WTC11 (cell line): ENCODE data around the gene HNRNPAB. TPM values are rescaled to one million over a fixed set of nuclear protein-coding genes. Genes with fewer than 3 reads are reported as not detected.

ENCODE experiments used
- ATAC-seq: fragments of 200-7000 bp; cut with Tn5 transposase; 2 replicates; pipeline ENCODE4 v1.10.0; 2021; ENCODE audit warnings: mild to moderate bottlenecking, moderate library complexity
- CTCF ChIA-PET: fragments of 300-600 bp; sonication (Branson Sonifier 250); formaldehyde crosslinking; loops from one replicate; lab custom pipeline; 2021; ENCODE audit warnings: antibody characterized with exemption; lab: Charles Lee
- POLR2A ChIA-PET: fragments of 350-600 bp; sonication (Branson Sonifier 250); formaldehyde crosslinking; loops from one replicate; lab custom pipeline; 2021; ENCODE audit warnings: antibody characterized with exemption; lab: Charles Lee
- DNase-seq: peaks from one replicate; pipeline ENCODE4 v3.0.0; 2021; ENCODE audit warnings: low spot score
- H3K27ac Mint-ChIP-seq: 2 replicates; pipeline ENCODE4 v1.8.0; 2021; ENCODE audit warnings: mixed read lengths
- H3K27me3 Mint-ChIP-seq: 2 replicates; pipeline ENCODE4 v1.8.0; 2021; ENCODE audit warnings: low read depth, mild to moderate bottlenecking, moderate library complexity, mixed read lengths
- H3K36me3 Mint-ChIP-seq: 2 replicates; pipeline ENCODE4 v1.8.0; 2021; ENCODE audit warnings: mixed read lengths
- H3K4me1 Mint-ChIP-seq: 2 replicates; pipeline ENCODE4 v1.8.0; 2022; ENCODE audit warnings: mixed read lengths
- H3K4me3 Mint-ChIP-seq: 2 replicates; pipeline ENCODE4 v1.8.0; 2021; ENCODE audit warnings: mild to moderate bottlenecking, moderate library complexity, mixed read lengths
- H3K9me3 Mint-ChIP-seq: 2 replicates; pipeline ENCODE4 v1.8.0; 2021; ENCODE audit warnings: mixed read lengths
- ELF4 ChIP-seq: sonication (generic); formaldehyde crosslinking; IDR thresholded peaks from 2 replicates; pipeline ENCODE4 v1.8.1; 2022; ENCODE audit warnings: low read depth, mild to moderate bottlenecking, moderate library complexity, missing genetic modification reagents
- FOXP1 ChIP-seq: sonication (generic); formaldehyde crosslinking; IDR thresholded peaks from 2 replicates; pipeline ENCODE4 v1.8.0; 2022; ENCODE audit warnings: missing genetic modification reagents, mild to moderate bottlenecking, moderate library complexity, borderline replicate concordance
- HMGXB4 ChIP-seq: sonication (generic); formaldehyde crosslinking; IDR thresholded peaks from 2 replicates; pipeline ENCODE4 v1.8.1; 2023; ENCODE audit warnings: mild to moderate bottlenecking, moderate library complexity, missing genetic modification reagents
- JUN ChIP-seq: sonication (generic); formaldehyde crosslinking; IDR thresholded peaks from 2 replicates; pipeline ENCODE4 v1.8.0; 2023; ENCODE audit warnings: mild to moderate bottlenecking, missing genetic modification reagents
- MYBL2 ChIP-seq: sonication (generic); formaldehyde crosslinking; IDR thresholded peaks from 2 replicates; pipeline ENCODE4 v1.8.1; 2023; ENCODE audit warnings: mild to moderate bottlenecking, moderate library complexity, missing genetic modification reagents
- NFYB ChIP-seq: sonication (generic); formaldehyde crosslinking; conservative IDR thresholded peaks from 2 replicates; pipeline ENCODE4 v1.8.0; 2022; ENCODE audit warnings: low read depth, missing genetic modification reagents
- RELA ChIP-seq: sonication (generic); formaldehyde crosslinking; IDR thresholded peaks from 2 replicates; pipeline ENCODE4 v1.8.1; 2022; ENCODE audit warnings: missing genetic modification reagents, mild to moderate bottlenecking, borderline replicate concordance
- SMAD4 ChIP-seq: sonication (generic); formaldehyde crosslinking; IDR thresholded peaks from 2 replicates; pipeline ENCODE4 v1.8.0; 2022; ENCODE audit warnings: mild to moderate bottlenecking, missing genetic modification reagents
- SP1 ChIP-seq: sonication (generic); formaldehyde crosslinking; conservative IDR thresholded peaks from 2 replicates; pipeline ENCODE4 v1.8.1; 2022; ENCODE audit warnings: missing genetic modification reagents
- TEAD1 ChIP-seq: sonication (generic); formaldehyde crosslinking; IDR thresholded peaks from 2 replicates; pipeline ENCODE4 v1.8.0; 2022; ENCODE audit warnings: mild to moderate bottlenecking, missing genetic modification reagents
- USF2 ChIP-seq: sonication (generic); formaldehyde crosslinking; IDR thresholded peaks from 2 replicates; pipeline ENCODE4 v1.8.1; 2023; ENCODE audit warnings: mild to moderate bottlenecking, missing genetic modification reagents, moderate library complexity
- ZNF121 ChIP-seq: sonication (generic); formaldehyde crosslinking; IDR thresholded peaks from 2 replicates; pipeline ENCODE4 v1.8.0; 2023; ENCODE audit warnings: missing genetic modification reagents
- ZNF671 ChIP-seq: fragments of 250-450 bp; sonication (Bioruptor Pico); IDR thresholded peaks from 2 replicates; pipeline ENCODE4 v1.8.0; 2021; ENCODE audit warnings: mild to moderate bottlenecking
- total RNA-seq: library from RNA; stranded (reverse); gene quantifications from 3 replicates; pipeline ENCODE4 v1.2.3, GENCODE V29; 2021
- TF ChIP-seq, protein P1 (sequence below): sonication (generic); formaldehyde crosslinking; IDR thresholded peaks from 2 replicates; pipeline ENCODE4 v1.8.0; 2022; ENCODE audit warnings: mild to moderate bottlenecking, missing genetic modification reagents
- TF ChIP-seq, protein P2 (sequence below): sonication (generic); formaldehyde crosslinking; IDR thresholded peaks from 2 replicates; pipeline ENCODE4 v1.8.1; 2022; ENCODE audit warnings: mild to moderate bottlenecking, missing genetic modification reagents, moderate library complexity, borderline replicate concordance
- TF ChIP-seq, protein P3 (sequence below): sonication (generic); formaldehyde crosslinking; IDR thresholded peaks from 2 replicates; pipeline ENCODE4 v1.8.1; 2022; ENCODE audit warnings: low read depth, missing genetic modification reagents, borderline replicate concordance
- TF ChIP-seq, protein P4 (sequence below): sonication (generic); formaldehyde crosslinking; IDR thresholded peaks from 2 replicates; pipeline ENCODE4 v1.8.0; 2022; ENCODE audit warnings: missing genetic modification reagents
- TF ChIP-seq, protein P5 (sequence below): fragments of 200-600 bp; IDR thresholded peaks from 2 replicates; pipeline ENCODE4 v1.8.0; 2022; ENCODE audit warnings: antibody characterized with exemption
- TF ChIP-seq, protein P6 (sequence below): sonication (generic); formaldehyde crosslinking; IDR thresholded peaks from 2 replicates; pipeline ENCODE4 v1.8.1; 2023; ENCODE audit warnings: mild to moderate bottlenecking, missing genetic modification reagents, moderate library complexity

Gene HNRNPAB
- total RNA-seq, 1 experiment from 2014 or later: 457 TPM

- peaks cover 47% of the 10 kb centered on the region for H3K36me3 Mint-ChIP-seq
- ChIA-PET CTCF (no interaction called here), POLR2A (interaction anchor here (0.6 kb wide), 1 partner anchor 113 kb away, joined by 5 read pairs; no protein-coding TSS in a partner anchor)
- no peaks in the 10 kb centered on the region for H3K27me3 Mint-ChIP-seq
- H3K4me3 Mint-ChIP-seq: no peak overlapping the region
- DNase-seq: no peak
- peaks cover 31% of the 10 kb centered on the region for H3K4me1 Mint-ChIP-seq
- no peak overlapping the region; the same call in 1 of the 2 replicates for H3K27ac Mint-ChIP-seq
- peaks cover 8% of the 10 kb centered on the region; the same call in 1 of the 2 replicates for H3K9me3 Mint-ChIP-seq
- no peak for ATAC-seq
- TF ChIP-seq NFYB: no peak
- TF ChIP-seq, protein P1, sequence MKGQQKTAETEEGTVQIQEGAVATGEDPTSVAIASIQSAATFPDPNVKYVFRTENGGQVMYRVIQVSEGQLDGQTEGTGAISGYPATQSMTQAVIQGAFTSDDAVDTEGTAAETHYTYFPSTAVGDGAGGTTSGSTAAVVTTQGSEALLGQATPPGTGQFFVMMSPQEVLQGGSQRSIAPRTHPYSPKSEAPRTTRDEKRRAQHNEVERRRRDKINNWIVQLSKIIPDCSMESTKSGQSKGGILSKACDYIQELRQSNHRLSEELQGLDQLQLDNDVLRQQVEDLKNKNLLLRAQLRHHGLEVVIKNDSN (CRISPR knock-in tag): no peak
- TF ChIP-seq RELA: no peak
- TF ChIP-seq ZNF121 (CRISPR knock-in tag): no peak
- TF ChIP-seq, protein P2, sequence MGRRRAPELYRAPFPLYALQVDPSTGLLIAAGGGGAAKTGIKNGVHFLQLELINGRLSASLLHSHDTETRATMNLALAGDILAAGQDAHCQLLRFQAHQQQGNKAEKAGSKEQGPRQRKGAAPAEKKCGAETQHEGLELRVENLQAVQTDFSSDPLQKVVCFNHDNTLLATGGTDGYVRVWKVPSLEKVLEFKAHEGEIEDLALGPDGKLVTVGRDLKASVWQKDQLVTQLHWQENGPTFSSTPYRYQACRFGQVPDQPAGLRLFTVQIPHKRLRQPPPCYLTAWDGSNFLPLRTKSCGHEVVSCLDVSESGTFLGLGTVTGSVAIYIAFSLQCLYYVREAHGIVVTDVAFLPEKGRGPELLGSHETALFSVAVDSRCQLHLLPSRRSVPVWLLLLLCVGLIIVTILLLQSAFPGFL: no peak
- no peak for TF ChIP-seq ZNF671 (CRISPR knock-in tag)
- no peak for TF ChIP-seq SP1
- no peak for TF ChIP-seq MYBL2
- no peak for TF ChIP-seq ELF4 (CRISPR knock-in tag)
- TF ChIP-seq SMAD4 (CRISPR knock-in tag): no peak
- TF ChIP-seq FOXP1 (CRISPR knock-in tag): no peak
- no peak for TF ChIP-seq HMGXB4 (CRISPR knock-in tag)
- no peak for TF ChIP-seq JUN (CRISPR knock-in tag)
- TF ChIP-seq, protein P3, sequence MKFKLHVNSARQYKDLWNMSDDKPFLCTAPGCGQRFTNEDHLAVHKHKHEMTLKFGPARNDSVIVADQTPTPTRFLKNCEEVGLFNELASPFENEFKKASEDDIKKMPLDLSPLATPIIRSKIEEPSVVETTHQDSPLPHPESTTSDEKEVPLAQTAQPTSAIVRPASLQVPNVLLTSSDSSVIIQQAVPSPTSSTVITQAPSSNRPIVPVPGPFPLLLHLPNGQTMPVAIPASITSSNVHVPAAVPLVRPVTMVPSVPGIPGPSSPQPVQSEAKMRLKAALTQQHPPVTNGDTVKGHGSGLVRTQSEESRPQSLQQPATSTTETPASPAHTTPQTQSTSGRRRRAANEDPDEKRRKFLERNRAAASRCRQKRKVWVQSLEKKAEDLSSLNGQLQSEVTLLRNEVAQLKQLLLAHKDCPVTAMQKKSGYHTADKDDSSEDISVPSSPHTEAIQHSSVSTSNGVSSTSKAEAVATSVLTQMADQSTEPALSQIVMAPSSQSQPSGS (CRISPR knock-in tag): no peak
- no peak for TF ChIP-seq TEAD1 (CRISPR knock-in tag)
- TF ChIP-seq, protein P4, sequence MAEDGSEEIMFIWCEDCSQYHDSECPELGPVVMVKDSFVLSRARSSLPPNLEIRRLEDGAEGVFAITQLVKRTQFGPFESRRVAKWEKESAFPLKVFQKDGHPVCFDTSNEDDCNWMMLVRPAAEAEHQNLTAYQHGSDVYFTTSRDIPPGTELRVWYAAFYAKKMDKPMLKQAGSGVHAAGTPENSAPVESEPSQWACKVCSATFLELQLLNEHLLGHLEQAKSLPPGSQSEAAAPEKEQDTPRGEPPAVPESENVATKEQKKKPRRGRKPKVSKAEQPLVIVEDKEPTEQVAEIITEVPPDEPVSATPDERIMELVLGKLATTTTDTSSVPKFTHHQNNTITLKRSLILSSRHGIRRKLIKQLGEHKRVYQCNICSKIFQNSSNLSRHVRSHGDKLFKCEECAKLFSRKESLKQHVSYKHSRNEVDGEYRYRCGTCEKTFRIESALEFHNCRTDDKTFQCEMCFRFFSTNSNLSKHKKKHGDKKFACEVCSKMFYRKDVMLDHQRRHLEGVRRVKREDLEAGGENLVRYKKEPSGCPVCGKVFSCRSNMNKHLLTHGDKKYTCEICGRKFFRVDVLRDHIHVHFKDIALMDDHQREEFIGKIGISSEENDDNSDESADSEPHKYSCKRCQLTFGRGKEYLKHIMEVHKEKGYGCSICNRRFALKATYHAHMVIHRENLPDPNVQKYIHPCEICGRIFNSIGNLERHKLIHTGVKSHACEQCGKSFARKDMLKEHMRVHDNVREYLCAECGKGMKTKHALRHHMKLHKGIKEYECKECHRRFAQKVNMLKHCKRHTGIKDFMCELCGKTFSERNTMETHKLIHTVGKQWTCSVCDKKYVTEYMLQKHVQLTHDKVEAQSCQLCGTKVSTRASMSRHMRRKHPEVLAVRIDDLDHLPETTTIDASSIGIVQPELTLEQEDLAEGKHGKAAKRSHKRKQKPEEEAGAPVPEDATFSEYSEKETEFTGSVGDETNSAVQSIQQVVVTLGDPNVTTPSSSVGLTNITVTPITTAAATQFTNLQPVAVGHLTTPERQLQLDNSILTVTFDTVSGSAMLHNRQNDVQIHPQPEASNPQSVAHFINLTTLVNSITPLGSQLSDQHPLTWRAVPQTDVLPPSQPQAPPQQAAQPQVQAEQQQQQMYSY (CRISPR knock-in tag): no peak
- no peak for TF ChIP-seq USF2
- TF ChIP-seq, protein P5, sequence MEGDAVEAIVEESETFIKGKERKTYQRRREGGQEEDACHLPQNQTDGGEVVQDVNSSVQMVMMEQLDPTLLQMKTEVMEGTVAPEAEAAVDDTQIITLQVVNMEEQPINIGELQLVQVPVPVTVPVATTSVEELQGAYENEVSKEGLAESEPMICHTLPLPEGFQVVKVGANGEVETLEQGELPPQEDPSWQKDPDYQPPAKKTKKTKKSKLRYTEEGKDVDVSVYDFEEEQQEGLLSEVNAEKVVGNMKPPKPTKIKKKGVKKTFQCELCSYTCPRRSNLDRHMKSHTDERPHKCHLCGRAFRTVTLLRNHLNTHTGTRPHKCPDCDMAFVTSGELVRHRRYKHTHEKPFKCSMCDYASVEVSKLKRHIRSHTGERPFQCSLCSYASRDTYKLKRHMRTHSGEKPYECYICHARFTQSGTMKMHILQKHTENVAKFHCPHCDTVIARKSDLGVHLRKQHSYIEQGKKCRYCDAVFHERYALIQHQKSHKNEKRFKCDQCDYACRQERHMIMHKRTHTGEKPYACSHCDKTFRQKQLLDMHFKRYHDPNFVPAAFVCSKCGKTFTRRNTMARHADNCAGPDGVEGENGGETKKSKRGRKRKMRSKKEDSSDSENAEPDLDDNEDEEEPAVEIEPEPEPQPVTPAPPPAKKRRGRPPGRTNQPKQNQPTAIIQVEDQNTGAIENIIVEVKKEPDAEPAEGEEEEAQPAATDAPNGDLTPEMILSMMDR: no peak
- TF ChIP-seq, protein P6, sequence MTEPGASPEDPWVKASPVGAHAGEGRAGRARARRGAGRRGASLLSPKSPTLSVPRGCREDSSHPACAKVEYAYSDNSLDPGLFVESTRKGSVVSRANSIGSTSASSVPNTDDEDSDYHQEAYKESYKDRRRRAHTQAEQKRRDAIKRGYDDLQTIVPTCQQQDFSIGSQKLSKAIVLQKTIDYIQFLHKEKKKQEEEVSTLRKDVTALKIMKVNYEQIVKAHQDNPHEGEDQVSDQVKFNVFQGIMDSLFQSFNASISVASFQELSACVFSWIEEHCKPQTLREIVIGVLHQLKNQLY (CRISPR knock-in tag): no peak
These were observed 22.9 kb downstream of the HNRNPAB start for GRCh38 chr5:178227138-178227659.
